ENCODE measurements around the gene MYADML2.

- TF ChIP-seq CREB1 (IDR thresholded peaks at IDR 0.05; ENCODE audit: low read depth) (no peak), YY1 (IDR thresholded peaks at IDR 0.05; ENCODE audit: low read depth) (no peak), USF1 (IDR thresholded peaks at IDR 0.05) (no peak), RAD21 (IDR thresholded peaks at IDR 0.05; ENCODE audit: low read depth) (peak; percentile 27; the same call in 1 of the 2 replicates), EP300 (IDR thresholded peaks at IDR 0.05; ENCODE audit: borderline replicate concordance) (peak; percentile 29; the same call in 1 of the 2 replicates), ZBTB7A (IDR thresholded peaks at IDR 0.05; ENCODE audit: low read depth) (peak; percentile 67), TAF1 (IDR thresholded peaks at IDR 0.05; ENCODE audit: low read depth) (no peak), NFIC (IDR thresholded peaks at IDR 0.05) (peak; percentile 96), TEAD4 (IDR thresholded peaks at IDR 0.05) (peak; percentile 16; the same call in 1 of the 2 replicates), TCF12 (IDR thresholded peaks at IDR 0.05; ENCODE audit: low read depth) (peak; percentile 82)
- TF ChIP-seq, protein P1, sequence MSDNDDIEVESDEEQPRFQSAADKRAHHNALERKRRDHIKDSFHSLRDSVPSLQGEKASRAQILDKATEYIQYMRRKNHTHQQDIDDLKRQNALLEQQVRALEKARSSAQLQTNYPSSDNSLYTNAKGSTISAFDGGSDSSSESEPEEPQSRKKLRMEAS (IDR thresholded peaks at IDR 0.05): peak; percentile 77; the same call in 1 of the 2 replicates
Measured at GRCh38 chr17:81991684-81992305, 44.8 kb upstream of the MYADML2 start.
